IPS-NIHi11 (cell line): ENCODE results near the gene RAP2A.

Experiments used
- DNase-seq: peaks from one replicate; pipeline ENCODE4 v3.0.0; 2012; ENCODE audit warnings: mixed read lengths, low spot score

Gene RAP2A

DNA sequence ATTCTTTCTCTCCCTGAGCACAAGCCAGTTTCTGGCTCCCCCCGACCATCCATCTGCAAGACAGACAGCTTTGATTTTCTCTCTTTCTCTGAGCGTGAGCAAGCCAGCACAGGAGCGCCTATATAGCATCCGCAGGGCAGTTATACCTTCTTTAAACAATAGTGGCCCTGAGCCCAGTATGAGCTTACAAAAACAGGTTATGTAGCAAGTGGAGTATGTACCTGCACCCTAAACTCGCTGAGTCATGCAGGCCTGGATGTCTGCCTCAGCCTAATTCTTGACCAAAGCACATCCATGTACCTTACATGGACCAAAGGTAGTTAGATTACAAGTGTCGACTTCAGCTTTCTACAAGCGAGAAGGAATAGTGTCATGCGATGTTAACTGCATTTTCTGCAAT is 61.7 kb downstream of the RAP2A start:
- DNase-seq, result no peak

DNA sequence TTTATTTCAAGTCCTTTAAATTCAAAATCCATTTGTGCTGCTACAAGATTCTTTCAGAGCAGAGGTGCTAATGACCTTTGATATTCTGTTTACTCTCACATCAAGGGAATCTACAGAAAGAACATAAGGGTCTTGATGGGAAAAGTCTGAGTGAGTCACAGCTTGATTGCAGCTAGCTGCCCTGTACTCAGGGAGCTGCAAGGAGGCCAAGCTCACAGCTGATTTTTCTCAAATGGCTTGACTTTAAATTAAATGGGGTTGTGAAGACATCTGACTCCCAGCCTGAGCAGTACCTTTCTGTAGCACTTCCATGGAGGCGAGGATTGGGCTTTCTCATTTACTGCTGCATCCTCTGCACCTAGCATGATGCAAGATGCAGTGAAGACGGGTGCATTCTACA is 62.5 kb downstream of the RAP2A start:
- no peak for DNase-seq

DNA sequence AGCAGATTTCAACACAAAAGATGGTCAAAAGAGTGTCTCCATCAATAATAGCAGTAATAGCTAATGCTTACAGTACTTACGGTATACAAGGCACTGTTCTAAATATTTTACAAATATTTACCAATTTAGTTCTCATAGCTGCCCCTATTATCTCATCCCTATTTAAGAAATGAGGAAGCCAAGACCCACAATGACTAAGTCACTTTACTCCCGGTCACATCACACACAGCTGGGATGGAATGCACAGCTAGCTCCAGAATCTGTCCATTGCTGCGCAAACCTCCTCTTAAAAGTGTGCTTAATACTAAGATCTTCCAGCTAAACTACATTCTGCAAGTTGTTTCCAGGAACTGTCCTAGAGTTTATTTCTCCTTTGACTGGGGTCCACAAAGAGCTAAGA is 63.4 kb downstream of the RAP2A start:
- no peak for DNase-seq

DNA sequence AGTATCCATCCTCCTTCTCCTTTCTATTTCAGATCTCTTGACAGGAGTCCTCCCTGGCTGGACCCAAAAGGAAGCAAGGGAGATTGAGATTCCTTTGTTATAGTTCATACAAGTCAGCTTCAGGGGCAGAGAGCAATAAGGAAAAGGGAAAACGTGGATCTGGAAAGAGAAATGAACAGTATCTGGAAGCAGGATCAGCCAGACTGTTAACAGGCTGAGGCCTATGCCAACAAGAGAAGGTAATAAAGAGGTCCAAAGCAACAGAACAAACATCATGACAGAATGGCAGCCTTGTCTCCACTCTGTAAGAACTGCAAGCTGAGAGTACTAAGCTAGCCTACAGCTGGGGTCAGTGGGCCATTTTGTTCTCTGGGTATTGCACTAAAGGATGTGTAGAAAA is 64.5 kb downstream of the RAP2A start:
- no peak for DNase-seq

DNA sequence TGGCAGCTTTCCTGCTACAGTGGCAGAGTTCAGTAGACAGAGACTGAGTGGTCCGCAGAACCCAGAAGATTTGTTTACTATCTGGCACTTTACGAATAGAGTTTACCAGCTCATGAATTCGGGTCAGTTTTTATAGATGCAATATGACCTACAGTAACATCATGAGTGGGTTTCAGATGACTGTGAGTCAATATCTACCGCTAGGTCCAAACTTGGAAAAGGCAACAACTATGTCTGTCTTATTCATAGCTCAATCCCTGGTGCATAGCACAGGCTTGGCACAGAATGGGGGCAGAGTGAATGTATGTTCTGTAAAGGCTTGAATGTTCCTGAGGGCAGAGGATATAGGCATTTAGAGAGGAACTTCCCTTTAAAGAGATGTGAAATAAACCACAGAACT is 65.2 kb downstream of the RAP2A start:
- DNase-seq, result no peak

DNA sequence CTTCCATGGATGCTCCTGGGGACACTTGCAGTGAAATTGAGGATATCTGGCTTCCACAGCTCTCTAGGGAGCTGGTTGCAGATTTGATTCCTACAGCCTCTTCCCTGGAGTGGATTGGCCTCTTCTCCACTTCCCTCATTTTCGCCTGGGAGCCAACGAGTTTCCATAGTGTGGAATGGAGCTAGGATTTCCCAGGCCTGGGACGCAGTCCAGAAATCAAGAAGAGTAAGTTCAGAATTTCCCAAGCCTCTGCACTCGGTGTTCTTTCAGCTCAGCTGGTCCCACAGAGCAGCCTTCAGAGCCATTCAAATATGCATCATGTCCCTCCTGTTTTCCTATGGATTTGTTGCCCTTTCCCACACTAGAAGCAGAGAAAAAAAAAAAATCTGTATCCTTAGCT is 68.2 kb downstream of the RAP2A start:
- DNase-seq, result no peak

DNA sequence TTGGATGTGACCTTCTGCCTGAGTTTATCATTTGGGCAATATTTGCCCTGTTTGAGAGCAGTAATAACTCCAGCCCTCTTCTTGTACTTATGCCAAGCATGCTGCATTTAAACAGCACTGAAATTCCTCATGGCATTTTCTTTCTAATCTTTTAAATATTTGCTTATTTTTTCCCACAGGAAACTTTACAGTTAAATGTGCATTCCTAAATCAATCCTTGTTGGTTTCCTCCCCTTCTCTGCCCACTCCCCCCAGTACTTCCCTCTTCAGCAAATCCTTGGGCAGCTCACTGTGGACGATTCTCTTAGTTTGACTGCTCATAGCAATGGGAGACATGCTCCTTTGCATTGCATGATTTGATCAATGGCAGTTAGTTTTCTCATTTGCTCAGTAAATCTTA is 68.7 kb downstream of the RAP2A start:
- no peak for DNase-seq

DNA sequence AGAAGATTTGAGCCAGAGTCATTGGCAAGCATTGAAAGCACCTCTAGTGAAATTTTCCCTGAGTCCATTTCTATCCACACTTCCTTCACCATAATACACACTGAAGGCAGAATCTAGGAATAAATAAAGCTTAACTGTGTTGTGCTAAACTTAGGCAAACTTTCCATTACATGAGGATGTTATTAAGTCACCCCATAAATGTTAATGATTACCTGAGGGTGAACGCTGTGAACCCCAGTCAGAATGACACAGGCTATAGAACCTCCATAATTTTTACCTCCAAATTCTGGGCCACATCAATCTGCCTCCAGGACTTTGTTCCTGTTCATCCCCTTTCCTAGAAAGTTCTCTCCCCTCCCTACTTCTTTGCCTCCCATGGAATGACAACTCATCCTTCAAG is 71.0 kb downstream of the RAP2A start:
- DNase-seq, result no peak

DNA sequence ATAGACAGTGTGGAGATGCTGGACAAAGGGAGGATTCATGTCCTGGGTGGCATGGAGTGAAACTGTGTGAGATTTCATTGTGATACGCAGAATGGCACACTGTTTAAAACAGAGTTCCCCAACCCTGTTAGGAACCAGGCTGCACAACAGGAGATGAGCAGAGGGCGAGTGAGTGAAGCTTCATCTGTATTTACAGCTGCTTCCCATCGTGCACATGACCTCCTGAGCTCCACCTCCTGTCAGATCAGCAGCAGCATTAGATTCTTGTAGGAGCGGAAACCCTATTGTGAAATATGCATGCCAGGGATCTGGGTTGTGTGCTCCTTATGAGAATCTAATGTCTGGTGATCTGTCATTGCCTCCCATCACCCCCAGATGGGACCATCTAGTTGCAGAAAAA is 72.5 kb downstream of the RAP2A start:
- DNase-seq, result no peak

DNA sequence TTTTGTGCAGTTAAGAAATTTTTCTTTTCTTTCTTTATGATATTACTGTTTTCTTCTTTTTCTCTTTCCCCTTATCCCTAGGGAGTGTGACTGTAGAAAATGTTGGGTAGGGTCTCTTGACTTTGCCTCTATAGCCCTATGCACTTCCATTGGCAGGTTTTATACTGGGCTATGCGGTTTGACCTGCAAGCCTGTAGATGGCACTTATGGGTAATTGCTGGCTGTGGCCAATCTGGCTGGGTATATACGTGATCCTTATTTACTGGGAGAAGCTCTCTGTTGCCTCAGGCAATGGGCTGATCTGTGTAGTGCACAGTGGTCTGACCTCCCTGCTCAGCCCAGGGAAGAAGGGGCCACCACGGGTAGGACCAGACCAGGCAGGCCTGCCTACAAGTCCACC is 78.8 kb downstream of the RAP2A start:
- DNase-seq, result no peak

DNA sequence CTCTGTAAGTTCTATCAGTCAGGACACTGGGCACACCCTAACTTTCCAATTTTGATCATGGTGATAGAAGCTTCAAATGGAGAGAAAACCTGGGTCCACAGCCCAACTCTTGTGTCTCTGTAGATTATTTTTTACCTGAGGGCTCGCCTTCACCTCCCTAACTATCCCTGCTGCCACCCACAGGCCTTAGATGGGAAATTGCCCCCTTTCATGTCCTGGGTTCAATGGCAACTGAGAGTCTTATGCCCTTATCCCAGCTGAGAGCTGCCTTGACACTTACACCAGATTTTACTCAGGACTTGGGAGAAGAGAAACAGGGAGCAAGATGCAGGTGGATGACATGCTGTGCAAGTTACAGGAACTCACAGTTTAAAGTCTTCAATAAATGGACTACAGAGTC is 81.7 kb downstream of the RAP2A start:
- DNase-seq, result no peak

DNA sequence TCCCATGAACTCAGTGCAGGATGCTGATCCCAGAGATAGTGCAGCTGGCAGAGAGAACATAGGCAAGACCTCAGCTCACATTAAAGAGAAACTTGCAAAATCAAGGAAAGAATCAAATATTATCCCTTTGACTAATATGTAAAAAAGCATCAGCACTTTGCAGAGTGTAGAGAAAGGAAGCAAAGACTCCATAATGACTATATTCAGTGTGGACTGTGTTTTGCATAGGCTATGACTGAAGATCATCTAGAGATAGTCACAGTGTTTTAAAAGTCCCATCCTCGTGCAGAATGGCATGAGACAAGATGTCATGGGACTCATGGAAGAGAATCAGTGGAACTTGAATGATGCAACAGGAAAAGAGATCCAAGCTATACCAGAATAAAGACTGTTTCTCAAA is 84.0 kb downstream of the RAP2A start:
- no peak for DNase-seq
